B cell (primary cell): ENCODE measurements around the gene CDK5RAP2. TPM values are rescaled to one million over a fixed set of nuclear protein-coding genes. Genes with fewer than 3 reads are reported as not detected.

Experiments used
- ATAC-seq: fragments of 200-7000 bp; cut with Tn5 transposase; one replicate; pipeline ENCODE4 v1.10.0; 2021; ENCODE audit warnings: low read depth, mild to moderate bottlenecking, moderate number of reproducible peaks, moderate library complexity
- CTCF ChIA-PET: fragments of 350-600 bp; sonication (Branson Sonifier 250); formaldehyde crosslinking; loops from one replicate; lab custom pipeline; 2021; ENCODE audit warnings: antibody characterized with exemption, inconsistent platforms; lab: Charles Lee
- POLR2A ChIA-PET: fragments of 350-600 bp; sonication (Branson Sonifier 250); formaldehyde crosslinking; loops from one replicate; lab custom pipeline; 2021; ENCODE audit warnings: antibody characterized with exemption; lab: Charles Lee
- DNase-seq: peaks from one replicate; pipeline ENCODE4 v3.0.0; 2013
- H2AFZ ChIP-seq: 2 replicates; pipeline ENCODE4 v1.6.1; 2012; ENCODE audit warnings: mild to moderate bottlenecking, low read depth, low read length; ENCODE audit not compliant: insufficient read depth, poor library complexity, severe bottlenecking
- H3K27ac ChIP-seq, 2 donors: 1 replicate in 1 of 2; 2 replicates in 1 of 2; pipeline ENCODE4 v1.5.1; 2012 to 2013; ENCODE audit warnings: low read length in 2 of 2, mild to moderate bottlenecking in 2 of 2, moderate library complexity in 1 of 2
- H3K27me3 ChIP-seq, 4 experiments: fragments of 200-600 bp in 1 of 4; sonication (generic) in 1 of 4; replicated peaks in 1 of 4; 1 replicate in 2 of 4; 2 replicates in 2 of 4; pipeline versions ENCODE4 v1.6.1 to v1.7.0; 2013 to 2016; ENCODE audit warnings: low read length in 3 of 4, mild to moderate bottlenecking in 2 of 4, mixed read lengths in 1 of 4, moderate library complexity in 1 of 4; ENCODE audit not compliant: insufficient read depth in 4 of 4, control insufficient read depth in 3 of 4; ENCODE audit errors: control extremely low read depth in 1 of 4
- H3K36me3 ChIP-seq, 2 experiments: replicated peaks in 1 of 2; 1 replicate in 1 of 2; 2 replicates in 1 of 2; pipeline versions ENCODE4 v1.6.1 to v1.7.1; 2013; ENCODE audit warnings: low read length in 1 of 2; ENCODE audit not compliant: insufficient read depth in 2 of 2, control insufficient read depth in 1 of 2; ENCODE audit errors: control extremely low read depth in 1 of 2, extremely low read depth in 1 of 2
- H3K4me1 ChIP-seq, 2 donors: fragments of 200-600 bp in 1 of 2; sonication (generic) in 1 of 2; 1 replicate in 1 of 2; 2 replicates in 1 of 2; pipeline versions ENCODE4 v1.5.1 to v1.6.1; 2013 to 2017; ENCODE audit warnings: low read length in 2 of 2; ENCODE audit not compliant: control insufficient read depth in 2 of 2, insufficient read depth in 2 of 2
- H3K4me2 ChIP-seq: replicated peaks from 2 replicates; pipeline ENCODE3; 2012; ENCODE audit warnings: mild to moderate bottlenecking, low read depth, low read length; ENCODE audit not compliant: poor library complexity, severe bottlenecking
- H3K4me3 ChIP-seq, 5 experiments: fragments of 200-600 bp in 1 of 5; sonication (generic) in 1 of 5; 1 replicate in 3 of 5; 2 replicates in 2 of 5; pipeline versions ENCODE4 v1.5.1 to v1.7.0; 2011 to 2016; ENCODE audit warnings: low read length in 4 of 5, mild to moderate bottlenecking in 4 of 5, low read depth in 2 of 5, control low read depth in 1 of 5, moderate library complexity in 1 of 5; ENCODE audit not compliant: insufficient read depth in 1 of 5; ENCODE audit errors: control extremely low read depth in 1 of 5, extremely low read depth in 1 of 5
- H3K79me2 ChIP-seq: fragments of 200-600 bp; sonication (generic); one replicate; pipeline ENCODE4 v1.6.0; 2016; ENCODE audit warnings: low read length; ENCODE audit not compliant: control insufficient read depth, insufficient read depth
- H3K9ac ChIP-seq: fragments of 200-600 bp; sonication (generic); 2 replicates; pipeline ENCODE4 v1.6.1; 2017; ENCODE audit warnings: mild to moderate bottlenecking, low read length, moderate library complexity
- H3K9me3 ChIP-seq, 3 donors: one replicate each; pipeline versions ENCODE4 v1.6.1 to v1.7.1; 2013; ENCODE audit warnings: low read length in 2 of 3; ENCODE audit not compliant: control insufficient read depth in 2 of 3, insufficient read depth in 1 of 3; ENCODE audit errors: control extremely low read depth in 1 of 3
- H4K20me1 ChIP-seq: 2 replicates; pipeline ENCODE4 v1.6.0; 2012; ENCODE audit warnings: mild to moderate bottlenecking, low read length; ENCODE audit not compliant: insufficient read depth, control insufficient read depth, poor library complexity, severe bottlenecking
- H3K27ac Mint-ChIP-seq: one replicate; pipeline ENCODE4 v1.8.0; 2021; ENCODE audit warnings: mixed read lengths
- H3K27me3 Mint-ChIP-seq: one replicate; pipeline ENCODE4 v1.8.0; 2021; ENCODE audit warnings: mixed read lengths
- H3K4me1 Mint-ChIP-seq: one replicate; pipeline ENCODE4 v1.8.0; 2021; ENCODE audit warnings: mixed read lengths
- H3K4me3 Mint-ChIP-seq: one replicate; pipeline ENCODE4 v1.8.0; 2021; ENCODE audit warnings: mixed read lengths
- H3K9me3 Mint-ChIP-seq: one replicate; pipeline ENCODE4 v1.8.0; 2022; ENCODE audit warnings: mixed read lengths; ENCODE audit not compliant: insufficient read depth
- CTCF ChIP-seq: fragments of 200-600 bp; IDR thresholded peaks from one replicate; pipeline ENCODE4 v1.8.0; 2022; ENCODE audit warnings: antibody characterized with exemption, mild to moderate bottlenecking
- EZH2 ChIP-seq: IDR thresholded peaks from 2 replicates; pipeline ENCODE4 v1.6.1; 2012; ENCODE audit warnings: borderline replicate concordance, low read depth, mild to moderate bottlenecking, moderate library complexity, low read length; ENCODE audit not compliant: insufficient read depth, poor library complexity, severe bottlenecking
- WGBS: methylation state at CpG from one replicate; pipeline ENCODE4 v1.1.5; 2013; ENCODE audit warnings: missing lambda C conversion rate; ENCODE audit not compliant: insufficient coverage; 5-methylcytosine and 5-hydroxymethylcytosine counted together
- intact Hi-C: fragments of 100-400 bp; cut with micrococcal nuclease; formaldehyde crosslinking; loops from one replicate; pipeline ENCODE4 v1.10.0; 2022
- polyA plus RNA-seq: library from polyadenylated mRNA; depleted of rRNA; stranded (reverse); fragments of >200 nt; gene quantifications from 2 replicates; pipeline ENCODE4 v1.2.3, GENCODE V29; 2012
- total RNA-seq, 2 donors: library from RNA; stranded (reverse); fragments of 120-200 nt in 1 of 2; gene quantifications; 1 replicate in 1 of 2; 2 replicates in 1 of 2; pipeline versions ENCODE4 v1.2.3 to v1.2.4, GENCODE V29; 2013 to 2022

The CDK5RAP2 gene
- total and polyA plus RNA-seq, 2 donors (not counting 1 experiment from before 2014, with no cell fraction given) = 31.3 to 122 TPM

GRCh38 chr9:120435091-120435490 lies 144.9 kb downstream of the CDK5RAP2 start:
- H4K20me1 ChIP-seq = no peaks in the 10 kb centered on the region
- DNase-seq = no peak
- no peak overlapping the region for H3K4me2 ChIP-seq
- H3K27me3 Mint-ChIP-seq = no peaks in the 10 kb centered on the region
- peaks cover 0 to 47% of the 10 kb centered on the region in 2 experiments for H3K36me3 ChIP-seq
- no CpG with 5 or more reads among the region's 1 CpG for WGBS
- no peaks in the 10 kb centered on the region for H3K9me3 Mint-ChIP-seq
- H3K79me2 ChIP-seq = no peaks in the 10 kb centered on the region
- H3K27ac ChIP-seq = no peak overlapping the region
- H3K4me1 Mint-ChIP-seq = peaks cover 12% of the 10 kb centered on the region
- no peak overlapping the region for H3K4me3 Mint-ChIP-seq
- no peaks in the 10 kb centered on the region for H3K27me3 ChIP-seq
- peaks cover 5 to 7% of the 10 kb centered on the region in 2 donors for H3K4me1 ChIP-seq
- no peaks in the 10 kb centered on the region for H3K9me3 ChIP-seq
- no peak overlapping the region for H2AFZ ChIP-seq
- H3K4me3 ChIP-seq = no peak overlapping the region
- intact Hi-C loops = no loop called here
- H3K27ac Mint-ChIP-seq = no peak overlapping the region
- ChIA-PET CTCF (no interaction called here), POLR2A (no interaction called here)
- no peak for TF ChIP-seq EZH2
- no peak overlapping the region for H3K9ac ChIP-seq
- no peak for ATAC-seq

GRCh38 chr9:120434532-120434931 lies 145.4 kb downstream of the CDK5RAP2 start:
- Histone ChIP-seq H2AFZ (no peak overlapping the region), H3K36me3 (peaks cover 0 to 42% of the 10 kb centered on the region in 2 experiments), H3K4me3 (no peak overlapping the region), H4K20me1 (no peaks in the 10 kb centered on the region), H3K27me3 (no peaks in the 10 kb centered on the region), H3K79me2 (no peaks in the 10 kb centered on the region), H3K9me3 (no peaks in the 10 kb centered on the region), H3K27ac (no peak overlapping the region), H3K9ac (no peak overlapping the region), H3K4me2 (no peak overlapping the region), H3K4me1 (peaks cover 5 to 7% of the 10 kb centered on the region in 2 donors)
- 98% methylated on average over 6 of the region's 6 CpGs for WGBS
- TF ChIP-seq EZH2 = no peak
- TF ChIP-seq CTCF = no peak
- ATAC-seq (no peak), DNase-seq (no peak)
- ChIA-PET POLR2A (no interaction called here), CTCF (no interaction called here)
- H3K4me3 Mint-ChIP-seq = no peak overlapping the region
- intact Hi-C loops = no loop called here
- H3K27ac Mint-ChIP-seq = peak overlapping the region; percentile 43
- H3K4me1 Mint-ChIP-seq = peaks cover 12% of the 10 kb centered on the region
- no peaks in the 10 kb centered on the region for H3K9me3 Mint-ChIP-seq
- H3K27me3 Mint-ChIP-seq = no peaks in the 10 kb centered on the region
